ENCODE data around the gene TIMM22.
"Not testable (repeated sequence)": the region's sequence is repeated elsewhere in the genome, so short reads cannot be mapped to it uniquely, and the experiment has no call there.

GRCh38 chr17:952592-952991, 44.3 kb upstream of the TIMM22 start:
- TF ChIP-seq, protein P1, sequence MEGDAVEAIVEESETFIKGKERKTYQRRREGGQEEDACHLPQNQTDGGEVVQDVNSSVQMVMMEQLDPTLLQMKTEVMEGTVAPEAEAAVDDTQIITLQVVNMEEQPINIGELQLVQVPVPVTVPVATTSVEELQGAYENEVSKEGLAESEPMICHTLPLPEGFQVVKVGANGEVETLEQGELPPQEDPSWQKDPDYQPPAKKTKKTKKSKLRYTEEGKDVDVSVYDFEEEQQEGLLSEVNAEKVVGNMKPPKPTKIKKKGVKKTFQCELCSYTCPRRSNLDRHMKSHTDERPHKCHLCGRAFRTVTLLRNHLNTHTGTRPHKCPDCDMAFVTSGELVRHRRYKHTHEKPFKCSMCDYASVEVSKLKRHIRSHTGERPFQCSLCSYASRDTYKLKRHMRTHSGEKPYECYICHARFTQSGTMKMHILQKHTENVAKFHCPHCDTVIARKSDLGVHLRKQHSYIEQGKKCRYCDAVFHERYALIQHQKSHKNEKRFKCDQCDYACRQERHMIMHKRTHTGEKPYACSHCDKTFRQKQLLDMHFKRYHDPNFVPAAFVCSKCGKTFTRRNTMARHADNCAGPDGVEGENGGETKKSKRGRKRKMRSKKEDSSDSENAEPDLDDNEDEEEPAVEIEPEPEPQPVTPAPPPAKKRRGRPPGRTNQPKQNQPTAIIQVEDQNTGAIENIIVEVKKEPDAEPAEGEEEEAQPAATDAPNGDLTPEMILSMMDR (IDR thresholded peaks at IDR 0.05; ENCODE audit: insufficient read depth, low read length): not testable (repeated sequence)
- TF ChIP-seq, protein P2, sequence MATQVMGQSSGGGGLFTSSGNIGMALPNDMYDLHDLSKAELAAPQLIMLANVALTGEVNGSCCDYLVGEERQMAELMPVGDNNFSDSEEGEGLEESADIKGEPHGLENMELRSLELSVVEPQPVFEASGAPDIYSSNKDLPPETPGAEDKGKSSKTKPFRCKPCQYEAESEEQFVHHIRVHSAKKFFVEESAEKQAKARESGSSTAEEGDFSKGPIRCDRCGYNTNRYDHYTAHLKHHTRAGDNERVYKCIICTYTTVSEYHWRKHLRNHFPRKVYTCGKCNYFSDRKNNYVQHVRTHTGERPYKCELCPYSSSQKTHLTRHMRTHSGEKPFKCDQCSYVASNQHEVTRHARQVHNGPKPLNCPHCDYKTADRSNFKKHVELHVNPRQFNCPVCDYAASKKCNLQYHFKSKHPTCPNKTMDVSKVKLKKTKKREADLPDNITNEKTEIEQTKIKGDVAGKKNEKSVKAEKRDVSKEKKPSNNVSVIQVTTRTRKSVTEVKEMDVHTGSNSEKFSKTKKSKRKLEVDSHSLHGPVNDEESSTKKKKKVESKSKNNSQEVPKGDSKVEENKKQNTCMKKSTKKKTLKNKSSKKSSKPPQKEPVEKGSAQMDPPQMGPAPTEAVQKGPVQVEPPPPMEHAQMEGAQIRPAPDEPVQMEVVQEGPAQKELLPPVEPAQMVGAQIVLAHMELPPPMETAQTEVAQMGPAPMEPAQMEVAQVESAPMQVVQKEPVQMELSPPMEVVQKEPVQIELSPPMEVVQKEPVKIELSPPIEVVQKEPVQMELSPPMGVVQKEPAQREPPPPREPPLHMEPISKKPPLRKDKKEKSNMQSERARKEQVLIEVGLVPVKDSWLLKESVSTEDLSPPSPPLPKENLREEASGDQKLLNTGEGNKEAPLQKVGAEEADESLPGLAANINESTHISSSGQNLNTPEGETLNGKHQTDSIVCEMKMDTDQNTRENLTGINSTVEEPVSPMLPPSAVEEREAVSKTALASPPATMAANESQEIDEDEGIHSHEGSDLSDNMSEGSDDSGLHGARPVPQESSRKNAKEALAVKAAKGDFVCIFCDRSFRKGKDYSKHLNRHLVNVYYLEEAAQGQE (IDR thresholded peaks at IDR 0.05; ENCODE audit: insufficient replicate concordance, low read depth): not testable (repeated sequence)

Data from HL-60 (cell line).